Measurements from ENCODE around the gene SYNGR3. TPM values are rescaled to one million over a fixed set of nuclear protein-coding genes. Genes with fewer than 3 reads are reported as not detected.

The SYNGR3 gene
- polyA plus RNA-seq, 2 of the 4 experiments (the other 2 are of a cell fraction) = 4.1 to 4.9 TPM

DNA sequence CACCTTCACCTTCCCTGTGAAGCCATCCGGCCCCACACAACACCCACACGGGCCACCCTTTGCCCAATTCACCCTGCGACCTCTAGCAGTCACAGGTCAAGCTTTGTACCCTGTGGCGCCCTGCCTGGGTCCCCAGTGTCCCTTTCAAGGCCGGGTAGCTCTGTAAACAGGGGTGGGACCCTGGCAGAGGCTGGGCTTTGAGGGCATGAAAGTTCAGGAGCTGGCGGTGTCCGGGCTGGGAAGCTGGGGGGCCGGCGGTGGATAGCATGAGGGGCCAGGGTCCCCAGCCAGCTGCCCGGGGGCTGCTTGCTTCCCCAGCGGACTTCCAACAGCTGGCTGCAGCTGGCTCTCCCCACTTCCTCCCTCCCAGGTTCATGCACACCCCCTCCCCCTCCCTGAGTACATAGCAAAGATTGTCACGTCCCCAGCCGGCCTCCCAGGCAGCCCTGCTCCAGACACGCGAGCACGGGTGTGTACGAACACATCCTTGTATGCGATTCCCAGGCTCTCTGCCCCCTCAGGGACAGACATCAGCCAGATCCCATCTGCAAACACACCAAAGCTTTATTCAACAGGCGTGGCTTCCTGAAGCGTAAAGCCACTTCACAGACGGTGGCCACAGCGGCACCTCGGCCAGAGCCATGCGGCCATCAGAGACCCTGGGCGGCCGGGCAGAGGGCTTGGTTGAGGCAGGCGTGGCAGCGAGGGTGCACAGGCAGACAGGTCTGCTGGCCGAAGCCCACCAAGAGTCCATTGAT lies 49.7 kb downstream of the SYNGR3 start:
- FAIRE-seq = peak; percentile 28

More for the DNA sequence above, 49.7 kb downstream of the SYNGR3 start:
- H3K4me3 ChIP-seq = no peak overlapping the region
- H3K9me3 ChIP-seq = no peaks in the 10 kb centered on the region
- POLR2A ChIA-PET = interaction anchor here (1.6 kb wide), 1 partner anchor 116 kb away, joined by 7 read pairs; the partner anchor contains the start of gene TRAF7
- 22% methylated on average over 12 of the region's 29 CpGs for WGBS (ENCODE audit: missing lambda C conversion rate)
- peak overlapping the region; percentile 90 for H3K27ac ChIP-seq
- H3K4me2 ChIP-seq = peak overlapping the region; percentile 73
- DNase-seq (ENCODE audit: low read depth in 1 of 2, low spot score in 1 of 2) = peak; percentile 70 to 96
- peak; percentile 41 to 63; a peak in 5 of 6 replicates for ATAC-seq
- H3K4me1 ChIP-seq = peaks cover 96% of the 10 kb centered on the region
- CTCF ChIA-PET = interaction anchor here (1.1 to 4.0 kb wide), 8 partner anchors 8 to 113 kb away, joined by 3 to 25 read pairs (median 4); partner anchors contain the start of genes NTHL1 and TSC2
- TF ChIP-seq KDM5A (IDR thresholded peaks at IDR 0.05) (no peak), RAD21 (conservative IDR thresholded peaks at IDR 0.05 in 1 of 2, IDR thresholded peaks at IDR 0.05 in 1 of 2) (no peak), EHF (CRISPR knock-in tag; IDR thresholded peaks at IDR 0.05) (peak; percentile 81; the same call in 1 of the 2 replicates), TFCP2L1 (CRISPR knock-in tag; IDR thresholded peaks at IDR 0.05) (no peak), BHLHE40 (IDR thresholded peaks at IDR 0.05; ENCODE audit: low read depth, low read length) (no peak), EP300 (IDR thresholded peaks at IDR 0.05) (peak in 1 of 2 experiments; percentile 54; a peak in 1 of 5 replicates), HOXB13 (CRISPR knock-in tag; IDR thresholded peaks at IDR 0.05; ENCODE audit: low read depth) (no peak; the same call in 1 of the 2 replicates), JUN (IDR thresholded peaks at IDR 0.05) (peak; percentile 25 to 45; a peak in 1 of 5 replicates), GATA3 (IDR thresholded peaks at IDR 0.05; ENCODE audit: borderline replicate concordance) (peak; percentile 68; the same call in 1 of the 2 replicates), CBX8 (IDR thresholded peaks at IDR 0.05) (no peak), HEYL (CRISPR knock-in tag; IDR thresholded peaks at IDR 0.05) (peak; percentile 65), HOXA7 (CRISPR knock-in tag; IDR thresholded peaks at IDR 0.05) (peak; percentile 23; the same call in 1 of the 2 replicates), ZNF302 (CRISPR knock-in tag; IDR thresholded peaks at IDR 0.05) (peak; percentile 62; the same call in 1 of the 2 replicates), ESRRA (IDR thresholded peaks at IDR 0.05; ENCODE audit: borderline replicate concordance, low read length) (no peak), ZSCAN20 (CRISPR knock-in tag; IDR thresholded peaks at IDR 0.05) (peak; percentile 80), POLR2A (IDR thresholded peaks at IDR 0.05; ENCODE audit: low read length) (no peak), FOSB (CRISPR knock-in tag; IDR thresholded peaks at IDR 0.05) (no peak), MYC (IDR thresholded peaks at IDR 0.05; ENCODE audit: borderline replicate concordance, low read length) (peak; percentile 22; the same call in 1 of the 2 replicates), ZC3H11A (IDR thresholded peaks at IDR 0.05) (no peak), ZFP36 (IDR thresholded peaks at IDR 0.05; ENCODE audit: borderline replicate concordance, partially characterized antibody) (no peak), FOXS1 (CRISPR knock-in tag; IDR thresholded peaks at IDR 0.05) (peak; percentile 59; the same call in 1 of the 2 replicates)
- TF ChIP-seq, protein P1, sequence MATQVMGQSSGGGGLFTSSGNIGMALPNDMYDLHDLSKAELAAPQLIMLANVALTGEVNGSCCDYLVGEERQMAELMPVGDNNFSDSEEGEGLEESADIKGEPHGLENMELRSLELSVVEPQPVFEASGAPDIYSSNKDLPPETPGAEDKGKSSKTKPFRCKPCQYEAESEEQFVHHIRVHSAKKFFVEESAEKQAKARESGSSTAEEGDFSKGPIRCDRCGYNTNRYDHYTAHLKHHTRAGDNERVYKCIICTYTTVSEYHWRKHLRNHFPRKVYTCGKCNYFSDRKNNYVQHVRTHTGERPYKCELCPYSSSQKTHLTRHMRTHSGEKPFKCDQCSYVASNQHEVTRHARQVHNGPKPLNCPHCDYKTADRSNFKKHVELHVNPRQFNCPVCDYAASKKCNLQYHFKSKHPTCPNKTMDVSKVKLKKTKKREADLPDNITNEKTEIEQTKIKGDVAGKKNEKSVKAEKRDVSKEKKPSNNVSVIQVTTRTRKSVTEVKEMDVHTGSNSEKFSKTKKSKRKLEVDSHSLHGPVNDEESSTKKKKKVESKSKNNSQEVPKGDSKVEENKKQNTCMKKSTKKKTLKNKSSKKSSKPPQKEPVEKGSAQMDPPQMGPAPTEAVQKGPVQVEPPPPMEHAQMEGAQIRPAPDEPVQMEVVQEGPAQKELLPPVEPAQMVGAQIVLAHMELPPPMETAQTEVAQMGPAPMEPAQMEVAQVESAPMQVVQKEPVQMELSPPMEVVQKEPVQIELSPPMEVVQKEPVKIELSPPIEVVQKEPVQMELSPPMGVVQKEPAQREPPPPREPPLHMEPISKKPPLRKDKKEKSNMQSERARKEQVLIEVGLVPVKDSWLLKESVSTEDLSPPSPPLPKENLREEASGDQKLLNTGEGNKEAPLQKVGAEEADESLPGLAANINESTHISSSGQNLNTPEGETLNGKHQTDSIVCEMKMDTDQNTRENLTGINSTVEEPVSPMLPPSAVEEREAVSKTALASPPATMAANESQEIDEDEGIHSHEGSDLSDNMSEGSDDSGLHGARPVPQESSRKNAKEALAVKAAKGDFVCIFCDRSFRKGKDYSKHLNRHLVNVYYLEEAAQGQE (IDR thresholded peaks at IDR 0.05) = no peak
- TF ChIP-seq, protein P2, sequence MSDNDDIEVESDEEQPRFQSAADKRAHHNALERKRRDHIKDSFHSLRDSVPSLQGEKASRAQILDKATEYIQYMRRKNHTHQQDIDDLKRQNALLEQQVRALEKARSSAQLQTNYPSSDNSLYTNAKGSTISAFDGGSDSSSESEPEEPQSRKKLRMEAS (IDR thresholded peaks at IDR 0.05) = peak; percentile 72
- TF ChIP-seq, protein P3, sequence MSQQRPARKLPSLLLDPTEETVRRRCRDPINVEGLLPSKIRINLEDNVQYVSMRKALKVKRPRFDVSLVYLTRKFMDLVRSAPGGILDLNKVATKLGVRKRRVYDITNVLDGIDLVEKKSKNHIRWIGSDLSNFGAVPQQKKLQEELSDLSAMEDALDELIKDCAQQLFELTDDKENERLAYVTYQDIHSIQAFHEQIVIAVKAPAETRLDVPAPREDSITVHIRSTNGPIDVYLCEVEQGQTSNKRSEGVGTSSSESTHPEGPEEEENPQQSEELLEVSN (IDR thresholded peaks at IDR 0.05; ENCODE audit: borderline replicate concordance, low read depth) = no peak
- TF ChIP-seq, protein P4, sequence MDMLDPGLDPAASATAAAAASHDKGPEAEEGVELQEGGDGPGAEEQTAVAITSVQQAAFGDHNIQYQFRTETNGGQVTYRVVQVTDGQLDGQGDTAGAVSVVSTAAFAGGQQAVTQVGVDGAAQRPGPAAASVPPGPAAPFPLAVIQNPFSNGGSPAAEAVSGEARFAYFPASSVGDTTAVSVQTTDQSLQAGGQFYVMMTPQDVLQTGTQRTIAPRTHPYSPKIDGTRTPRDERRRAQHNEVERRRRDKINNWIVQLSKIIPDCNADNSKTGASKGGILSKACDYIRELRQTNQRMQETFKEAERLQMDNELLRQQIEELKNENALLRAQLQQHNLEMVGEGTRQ (IDR thresholded peaks at IDR 0.05) = no peak
- TF ChIP-seq, protein P5, sequence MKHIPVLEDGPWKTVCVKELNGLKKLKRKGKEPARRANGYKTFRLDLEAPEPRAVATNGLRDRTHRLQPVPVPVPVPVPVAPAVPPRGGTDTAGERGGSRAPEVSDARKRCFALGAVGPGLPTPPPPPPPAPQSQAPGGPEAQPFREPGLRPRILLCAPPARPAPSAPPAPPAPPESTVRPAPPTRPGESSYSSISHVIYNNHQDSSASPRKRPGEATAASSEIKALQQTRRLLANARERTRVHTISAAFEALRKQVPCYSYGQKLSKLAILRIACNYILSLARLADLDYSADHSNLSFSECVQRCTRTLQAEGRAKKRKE (CRISPR knock-in tag; IDR thresholded peaks at IDR 0.05; ENCODE audit: low read depth) = peak; percentile 26; the same call in 1 of the 2 replicates
- TF ChIP-seq, protein P6, sequence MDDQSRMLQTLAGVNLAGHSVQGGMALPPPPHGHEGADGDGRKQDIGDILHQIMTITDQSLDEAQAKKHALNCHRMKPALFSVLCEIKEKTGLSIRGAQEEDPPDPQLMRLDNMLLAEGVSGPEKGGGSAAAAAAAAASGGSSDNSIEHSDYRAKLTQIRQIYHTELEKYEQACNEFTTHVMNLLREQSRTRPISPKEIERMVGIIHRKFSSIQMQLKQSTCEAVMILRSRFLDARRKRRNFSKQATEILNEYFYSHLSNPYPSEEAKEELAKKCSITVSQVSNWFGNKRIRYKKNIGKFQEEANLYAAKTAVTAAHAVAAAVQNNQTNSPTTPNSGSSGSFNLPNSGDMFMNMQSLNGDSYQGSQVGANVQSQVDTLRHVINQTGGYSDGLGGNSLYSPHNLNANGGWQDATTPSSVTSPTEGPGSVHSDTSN (IDR thresholded peaks at IDR 0.05) = 0 out of 2 replicates have a peak, but pooled peaks have one; percentile 16
- TF ChIP-seq, protein P7, sequence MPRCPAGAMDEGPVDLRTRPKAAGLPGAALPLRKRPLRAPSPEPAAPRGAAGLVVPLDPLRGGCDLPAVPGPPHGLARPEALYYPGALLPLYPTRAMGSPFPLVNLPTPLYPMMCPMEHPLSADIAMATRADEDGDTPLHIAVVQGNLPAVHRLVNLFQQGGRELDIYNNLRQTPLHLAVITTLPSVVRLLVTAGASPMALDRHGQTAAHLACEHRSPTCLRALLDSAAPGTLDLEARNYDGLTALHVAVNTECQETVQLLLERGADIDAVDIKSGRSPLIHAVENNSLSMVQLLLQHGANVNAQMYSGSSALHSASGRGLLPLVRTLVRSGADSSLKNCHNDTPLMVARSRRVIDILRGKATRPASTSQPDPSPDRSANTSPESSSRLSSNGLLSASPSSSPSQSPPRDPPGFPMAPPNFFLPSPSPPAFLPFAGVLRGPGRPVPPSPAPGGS (IDR thresholded peaks at IDR 0.05) = no peak

Data from A549 (cell line).